WTC11 (cell line): ENCODE data around the gene SMPDL3A. TPM values are rescaled to one million over a fixed set of nuclear protein-coding genes. Genes with fewer than 3 reads are reported as not detected.

Experiments used
- ATAC-seq: fragments of 200-7000 bp; cut with Tn5 transposase; 2 replicates; pipeline ENCODE4 v1.10.0; 2021; ENCODE audit warnings: mild to moderate bottlenecking, moderate library complexity
- CTCF ChIA-PET: fragments of 300-600 bp; sonication (Branson Sonifier 250); formaldehyde crosslinking; loops from one replicate; lab custom pipeline; 2021; ENCODE audit warnings: antibody characterized with exemption; lab: Charles Lee
- POLR2A ChIA-PET: fragments of 350-600 bp; sonication (Branson Sonifier 250); formaldehyde crosslinking; loops from one replicate; lab custom pipeline; 2021; ENCODE audit warnings: antibody characterized with exemption; lab: Charles Lee
- DNase-seq: peaks from one replicate; pipeline ENCODE4 v3.0.0; 2021; ENCODE audit warnings: low spot score
- H3K27ac Mint-ChIP-seq: 2 replicates; pipeline ENCODE4 v1.8.0; 2021; ENCODE audit warnings: mixed read lengths
- H3K27me3 Mint-ChIP-seq: 2 replicates; pipeline ENCODE4 v1.8.0; 2021; ENCODE audit warnings: low read depth, mild to moderate bottlenecking, moderate library complexity, mixed read lengths
- H3K36me3 Mint-ChIP-seq: 2 replicates; pipeline ENCODE4 v1.8.0; 2021; ENCODE audit warnings: mixed read lengths
- H3K4me1 Mint-ChIP-seq: 2 replicates; pipeline ENCODE4 v1.8.0; 2022; ENCODE audit warnings: mixed read lengths
- H3K4me3 Mint-ChIP-seq: 2 replicates; pipeline ENCODE4 v1.8.0; 2021; ENCODE audit warnings: mild to moderate bottlenecking, moderate library complexity, mixed read lengths
- H3K9me3 Mint-ChIP-seq: 2 replicates; pipeline ENCODE4 v1.8.0; 2021; ENCODE audit warnings: mixed read lengths
- ATF1 ChIP-seq: sonication (generic); formaldehyde crosslinking; IDR thresholded peaks from 2 replicates; pipeline ENCODE4 v1.8.1; 2023; ENCODE audit warnings: mild to moderate bottlenecking, moderate library complexity, missing genetic modification reagents
- ATF6 ChIP-seq: sonication (generic); formaldehyde crosslinking; IDR thresholded peaks from 2 replicates; pipeline ENCODE4 v1.8.1; 2023; ENCODE audit warnings: mild to moderate bottlenecking, missing genetic modification reagents
- CBFB ChIP-seq: sonication (generic); formaldehyde crosslinking; IDR thresholded peaks from 2 replicates; pipeline ENCODE4 v1.8.1; 2022; ENCODE audit warnings: mild to moderate bottlenecking, low read depth, missing genetic modification reagents
- E2F4 ChIP-seq: sonication (generic); formaldehyde crosslinking; IDR thresholded peaks from 2 replicates; pipeline ENCODE4 v1.8.1; 2022; ENCODE audit warnings: low read depth, mild to moderate bottlenecking, moderate library complexity, missing genetic modification reagents, borderline replicate concordance
- ERG ChIP-seq: fragments of 250-450 bp; sonication (Bioruptor Pico); IDR thresholded peaks from 2 replicates; pipeline ENCODE4 v1.8.0; 2021; ENCODE audit warnings: mild to moderate bottlenecking
- GTF2I ChIP-seq: fragments of 250-450 bp; sonication (Bioruptor Pico); conservative IDR thresholded peaks from 2 replicates; pipeline ENCODE4 v1.4.0; 2021; ENCODE audit warnings: mild to moderate bottlenecking
- NR3C1 ChIP-seq: sonication (generic); formaldehyde crosslinking; conservative IDR thresholded peaks from 2 replicates; pipeline ENCODE4 v1.8.1; 2023; ENCODE audit warnings: low read depth, mild to moderate bottlenecking, missing genetic modification reagents
- OVOL2 ChIP-seq: fragments of 250-450 bp; sonication (Bioruptor Pico); IDR thresholded peaks from 2 replicates; pipeline ENCODE4 v1.9.0; 2021; ENCODE audit warnings: mild to moderate bottlenecking, borderline replicate concordance
- ZBTB21 ChIP-seq: sonication (generic); formaldehyde crosslinking; IDR thresholded peaks from 2 replicates; pipeline ENCODE4 v1.8.1; 2023; ENCODE audit warnings: mild to moderate bottlenecking, missing genetic modification reagents, borderline replicate concordance
- ZNF138 ChIP-seq: sonication (generic); formaldehyde crosslinking; conservative IDR thresholded peaks from 2 replicates; pipeline ENCODE4 v1.8.1; 2022; ENCODE audit warnings: mild to moderate bottlenecking, moderate library complexity, missing genetic modification reagents
- ZNF263 ChIP-seq: sonication (generic); formaldehyde crosslinking; IDR thresholded peaks from 2 replicates; pipeline ENCODE4 v1.8.1; 2022; ENCODE audit warnings: low read depth, mild to moderate bottlenecking, moderate library complexity, missing genetic modification reagents
- total RNA-seq: library from RNA; stranded (reverse); gene quantifications from 3 replicates; pipeline ENCODE4 v1.2.3, GENCODE V29; 2021
- TF ChIP-seq, protein P1 (sequence below): sonication (generic); formaldehyde crosslinking; IDR thresholded peaks from 2 replicates; pipeline ENCODE4 v1.8.0; 2023; ENCODE audit warnings: missing genetic modification reagents
- TF ChIP-seq, protein P2 (sequence below): sonication (generic); formaldehyde crosslinking; IDR thresholded peaks from 2 replicates; pipeline ENCODE4 v1.8.0; 2022; ENCODE audit warnings: mild to moderate bottlenecking, missing genetic modification reagents
- TF ChIP-seq, protein P3 (sequence below): sonication (generic); formaldehyde crosslinking; IDR thresholded peaks from 2 replicates; pipeline ENCODE4 v1.8.1; 2022; ENCODE audit warnings: missing genetic modification reagents, borderline replicate concordance
- TF ChIP-seq, protein P4 (sequence below): sonication (generic); formaldehyde crosslinking; IDR thresholded peaks from 2 replicates; pipeline ENCODE4 v1.8.1; 2023; ENCODE audit warnings: mild to moderate bottlenecking, missing genetic modification reagents, borderline replicate concordance

The SMPDL3A gene
- total RNA-seq, 1 experiment from 2014 or later: 2.1 TPM

- ATAC-seq: no peak
- CTCF ChIA-PET: interaction anchor here (0.6 to 2.9 kb wide), 3 partner anchors 43 to 261 kb away, joined by 3 to 47 read pairs (median 3); partner anchors contain the start of gene SMPDL3A
- H3K4me3 Mint-ChIP-seq: no peak overlapping the region
Observed at GRCh38 chr6:122746688-122747087, 42.4 kb upstream of the SMPDL3A start.

More at GRCh38 chr6:122746688-122747087, 42.4 kb upstream of the SMPDL3A start:
- TF ChIP-seq, protein P1, sequence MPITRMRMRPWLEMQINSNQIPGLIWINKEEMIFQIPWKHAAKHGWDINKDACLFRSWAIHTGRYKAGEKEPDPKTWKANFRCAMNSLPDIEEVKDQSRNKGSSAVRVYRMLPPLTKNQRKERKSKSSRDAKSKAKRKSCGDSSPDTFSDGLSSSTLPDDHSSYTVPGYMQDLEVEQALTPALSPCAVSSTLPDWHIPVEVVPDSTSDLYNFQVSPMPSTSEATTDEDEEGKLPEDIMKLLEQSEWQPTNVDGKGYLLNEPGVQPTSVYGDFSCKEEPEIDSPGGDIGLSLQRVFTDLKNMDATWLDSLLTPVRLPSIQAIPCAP (CRISPR knock-in tag): no peak
- TF ChIP-seq, protein P2, sequence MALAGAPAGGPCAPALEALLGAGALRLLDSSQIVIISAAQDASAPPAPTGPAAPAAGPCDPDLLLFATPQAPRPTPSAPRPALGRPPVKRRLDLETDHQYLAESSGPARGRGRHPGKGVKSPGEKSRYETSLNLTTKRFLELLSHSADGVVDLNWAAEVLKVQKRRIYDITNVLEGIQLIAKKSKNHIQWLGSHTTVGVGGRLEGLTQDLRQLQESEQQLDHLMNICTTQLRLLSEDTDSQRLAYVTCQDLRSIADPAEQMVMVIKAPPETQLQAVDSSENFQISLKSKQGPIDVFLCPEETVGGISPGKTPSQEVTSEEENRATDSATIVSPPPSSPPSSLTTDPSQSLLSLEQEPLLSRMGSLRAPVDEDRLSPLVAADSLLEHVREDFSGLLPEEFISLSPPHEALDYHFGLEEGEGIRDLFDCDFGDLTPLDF: no peak
- TF ChIP-seq ZNF263 (no peak), OVOL2 (CRISPR knock-in tag) (no peak), CBFB (no peak), ATF1 (CRISPR knock-in tag) (no peak), ZBTB21 (no peak), GTF2I (CRISPR knock-in tag) (no peak), ZNF138 (CRISPR knock-in tag) (no peak), ATF6 (CRISPR knock-in tag) (no peak), NR3C1 (no peak), ERG (CRISPR knock-in tag) (no peak), E2F4 (CRISPR knock-in tag) (no peak)
- TF ChIP-seq, protein P3, sequence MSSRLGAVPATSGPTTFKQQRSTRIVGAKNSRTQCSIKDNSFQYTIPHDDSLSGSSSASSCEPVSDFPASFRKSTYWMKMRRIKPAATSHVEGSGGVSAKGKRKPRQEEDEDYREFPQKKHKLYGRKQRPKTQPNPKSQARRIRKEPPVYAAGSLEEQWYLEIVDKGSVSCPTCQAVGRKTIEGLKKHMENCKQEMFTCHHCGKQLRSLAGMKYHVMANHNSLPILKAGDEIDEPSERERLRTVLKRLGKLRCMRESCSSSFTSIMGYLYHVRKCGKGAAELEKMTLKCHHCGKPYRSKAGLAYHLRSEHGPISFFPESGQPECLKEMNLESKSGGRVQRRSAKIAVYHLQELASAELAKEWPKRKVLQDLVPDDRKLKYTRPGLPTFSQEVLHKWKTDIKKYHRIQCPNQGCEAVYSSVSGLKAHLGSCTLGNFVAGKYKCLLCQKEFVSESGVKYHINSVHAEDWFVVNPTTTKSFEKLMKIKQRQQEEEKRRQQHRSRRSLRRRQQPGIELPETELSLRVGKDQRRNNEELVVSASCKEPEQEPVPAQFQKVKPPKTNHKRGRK (CRISPR knock-in tag): no peak
- TF ChIP-seq, protein P4, sequence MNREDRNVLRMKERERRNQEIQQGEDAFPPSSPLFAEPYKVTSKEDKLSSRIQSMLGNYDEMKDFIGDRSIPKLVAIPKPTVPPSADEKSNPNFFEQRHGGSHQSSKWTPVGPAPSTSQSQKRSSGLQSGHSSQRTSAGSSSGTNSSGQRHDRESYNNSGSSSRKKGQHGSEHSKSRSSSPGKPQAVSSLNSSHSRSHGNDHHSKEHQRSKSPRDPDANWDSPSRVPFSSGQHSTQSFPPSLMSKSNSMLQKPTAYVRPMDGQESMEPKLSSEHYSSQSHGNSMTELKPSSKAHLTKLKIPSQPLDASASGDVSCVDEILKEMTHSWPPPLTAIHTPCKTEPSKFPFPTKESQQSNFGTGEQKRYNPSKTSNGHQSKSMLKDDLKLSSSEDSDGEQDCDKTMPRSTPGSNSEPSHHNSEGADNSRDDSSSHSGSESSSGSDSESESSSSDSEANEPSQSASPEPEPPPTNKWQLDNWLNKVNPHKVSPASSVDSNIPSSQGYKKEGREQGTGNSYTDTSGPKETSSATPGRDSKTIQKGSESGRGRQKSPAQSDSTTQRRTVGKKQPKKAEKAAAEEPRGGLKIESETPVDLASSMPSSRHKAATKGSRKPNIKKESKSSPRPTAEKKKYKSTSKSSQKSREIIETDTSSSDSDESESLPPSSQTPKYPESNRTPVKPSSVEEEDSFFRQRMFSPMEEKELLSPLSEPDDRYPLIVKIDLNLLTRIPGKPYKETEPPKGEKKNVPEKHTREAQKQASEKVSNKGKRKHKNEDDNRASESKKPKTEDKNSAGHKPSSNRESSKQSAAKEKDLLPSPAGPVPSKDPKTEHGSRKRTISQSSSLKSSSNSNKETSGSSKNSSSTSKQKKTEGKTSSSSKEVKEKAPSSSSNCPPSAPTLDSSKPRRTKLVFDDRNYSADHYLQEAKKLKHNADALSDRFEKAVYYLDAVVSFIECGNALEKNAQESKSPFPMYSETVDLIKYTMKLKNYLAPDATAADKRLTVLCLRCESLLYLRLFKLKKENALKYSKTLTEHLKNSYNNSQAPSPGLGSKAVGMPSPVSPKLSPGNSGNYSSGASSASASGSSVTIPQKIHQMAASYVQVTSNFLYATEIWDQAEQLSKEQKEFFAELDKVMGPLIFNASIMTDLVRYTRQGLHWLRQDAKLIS (CRISPR knock-in tag): no peak
- DNase-seq: no peak
- Mint-ChIP-seq H3K27me3 (peaks cover 62% of the 10 kb centered on the region), H3K9me3 (peaks cover 28% of the 10 kb centered on the region), H3K36me3 (peaks cover 16% of the 10 kb centered on the region), H3K4me1 (peaks cover 9% of the 10 kb centered on the region), H3K27ac (no peak overlapping the region)
- POLR2A ChIA-PET: no interaction called here
